Activated naive CD4-positive, alpha-beta T cell treated with anti-CD3 and anti-CD28 coated beads, Interleukin-2, amount 50 U/mL, for 24 hours (primary cell): Measurements from ENCODE around the gene PROSER3.

Source experiments
- H3K27ac Mint-ChIP-seq: one replicate; pipeline ENCODE4 v1.8.0; 2021; ENCODE audit warnings: mild to moderate bottlenecking, mixed read lengths
- H3K27me3 Mint-ChIP-seq: one replicate; pipeline ENCODE4 v1.8.0; 2021; ENCODE audit warnings: mixed read lengths
- H3K36me3 Mint-ChIP-seq: one replicate; pipeline ENCODE4 v1.8.0; 2021; ENCODE audit warnings: mixed read lengths
- H3K4me1 Mint-ChIP-seq: one replicate; pipeline ENCODE4 v1.8.0; 2021; ENCODE audit warnings: mixed read lengths
- H3K4me3 Mint-ChIP-seq: one replicate; pipeline ENCODE4 v1.8.0; 2021; ENCODE audit warnings: mild to moderate bottlenecking, mixed read lengths
- H3K9me3 Mint-ChIP-seq: one replicate; pipeline ENCODE4 v1.8.0; 2021; ENCODE audit warnings: mixed read lengths

Gene PROSER3

GRCh38 chr19:35757749-35758608 lies at the start of gene PROSER3:
TSS of gene PROSER3 (plus strand) at chr19:35758176. CDS start at chr19:35758216, 40 bp downstream.
- peak within 1 kb of the TSS; percentile 99 for H3K27ac Mint-ChIP-seq
- peaks cover 4% of the 10 kb centered on the region for H3K36me3 Mint-ChIP-seq
- peaks cover 7% of the 10 kb centered on the region for H3K27me3 Mint-ChIP-seq
- no peaks in the 10 kb centered on the region for H3K9me3 Mint-ChIP-seq
- H3K4me3 Mint-ChIP-seq: peak within 1 kb of the TSS; percentile 99
- peaks cover 31% of the 10 kb centered on the region for H3K4me1 Mint-ChIP-seq

- Mint-ChIP-seq H3K27ac (no peak overlapping the region), H3K4me1 (peaks cover 31% of the 10 kb centered on the region), H3K4me3 (no peak overlapping the region), H3K27me3 (no peaks in the 10 kb centered on the region), H3K9me3 (no peaks in the 10 kb centered on the region), H3K36me3 (no peaks in the 10 kb centered on the region)
Observed at GRCh38 chr19:35708391-35708790, 49.6 kb upstream of the PROSER3 start.

GRCh38 chr19:35710784-35711723 lies 46.9 kb upstream of the PROSER3 start:
- Mint-ChIP-seq H3K27me3 (no peaks in the 10 kb centered on the region), H3K27ac (peak overlapping the region; percentile 97), H3K9me3 (no peaks in the 10 kb centered on the region)

GRCh38 chr19:35712567-35713505 lies 45.1 kb upstream of the PROSER3 start:
- H3K4me1 Mint-ChIP-seq: peaks cover 62% of the 10 kb centered on the region
- peak overlapping the region; percentile 97 for H3K27ac Mint-ChIP-seq

More at GRCh38 chr19:35710784-35711723, 46.9 kb upstream of the PROSER3 start:
- peaks cover 54% of the 10 kb centered on the region for H3K4me1 Mint-ChIP-seq
- H3K36me3 Mint-ChIP-seq: peaks cover 1% of the 10 kb centered on the region
- H3K4me3 Mint-ChIP-seq: peak overlapping the region; percentile 67

GRCh38 chr19:35713506-35713850 lies 44.5 kb upstream of the PROSER3 start:
- Mint-ChIP-seq H3K4me3 (peak overlapping the region; percentile 91), H3K4me1 (peaks cover 62% of the 10 kb centered on the region), H3K9me3 (no peaks in the 10 kb centered on the region), H3K36me3 (peaks cover 3% of the 10 kb centered on the region), H3K27ac (peak overlapping the region; percentile 97), H3K27me3 (no peaks in the 10 kb centered on the region)

More at GRCh38 chr19:35712567-35713505, 45.1 kb upstream of the PROSER3 start:
- Mint-ChIP-seq H3K4me3 (peak overlapping the region; percentile 91), H3K36me3 (peaks cover 3% of the 10 kb centered on the region), H3K9me3 (no peaks in the 10 kb centered on the region), H3K27me3 (no peaks in the 10 kb centered on the region)

GRCh38 chr19:35713904-35714495 lies 44.0 kb upstream of the PROSER3 start:
- peaks cover 3% of the 10 kb centered on the region for H3K36me3 Mint-ChIP-seq
- peaks cover 63% of the 10 kb centered on the region for H3K4me1 Mint-ChIP-seq
- peak overlapping the region; percentile 91 for H3K4me3 Mint-ChIP-seq
- no peaks in the 10 kb centered on the region for H3K9me3 Mint-ChIP-seq
- H3K27me3 Mint-ChIP-seq: no peaks in the 10 kb centered on the region
- peak overlapping the region; percentile 97 for H3K27ac Mint-ChIP-seq

GRCh38 chr19:35714601-35715354 lies 43.2 kb upstream of the PROSER3 start:
- H3K4me1 Mint-ChIP-seq: peaks cover 70% of the 10 kb centered on the region
- H3K27me3 Mint-ChIP-seq: no peaks in the 10 kb centered on the region
- peaks cover 3% of the 10 kb centered on the region for H3K36me3 Mint-ChIP-seq
- peak overlapping the region; percentile 97 for H3K27ac Mint-ChIP-seq
- no peaks in the 10 kb centered on the region for H3K9me3 Mint-ChIP-seq
- H3K4me3 Mint-ChIP-seq: peak overlapping the region; percentile 91

- Mint-ChIP-seq H3K9me3 (no peaks in the 10 kb centered on the region), H3K4me1 (peaks cover 71% of the 10 kb centered on the region), H3K36me3 (peaks cover 5% of the 10 kb centered on the region), H3K27ac (no peak overlapping the region), H3K27me3 (no peaks in the 10 kb centered on the region), H3K4me3 (peak overlapping the region; percentile 99)
Observed at GRCh38 chr19:35715355-35715809, 42.6 kb upstream of the PROSER3 start.

GRCh38 chr19:35715981-35716800 lies 41.8 kb upstream of the PROSER3 start:
- Mint-ChIP-seq H3K4me1 (peaks cover 63% of the 10 kb centered on the region), H3K36me3 (peaks cover 5% of the 10 kb centered on the region), H3K27me3 (no peaks in the 10 kb centered on the region), H3K27ac (peak overlapping the region; percentile 97), H3K4me3 (peak overlapping the region; percentile 99), H3K9me3 (no peaks in the 10 kb centered on the region)

GRCh38 chr19:35716801-35717664 lies 40.9 kb upstream of the PROSER3 start:
- no peaks in the 10 kb centered on the region for H3K27me3 Mint-ChIP-seq
- peak overlapping the region; percentile 99 for H3K4me3 Mint-ChIP-seq
- H3K27ac Mint-ChIP-seq: peak overlapping the region; percentile 97
- H3K36me3 Mint-ChIP-seq: peaks cover 5% of the 10 kb centered on the region
- no peaks in the 10 kb centered on the region for H3K9me3 Mint-ChIP-seq
- H3K4me1 Mint-ChIP-seq: peaks cover 63% of the 10 kb centered on the region

- Mint-ChIP-seq H3K27me3 (no peaks in the 10 kb centered on the region), H3K27ac (peak within 1 kb of the TSS; percentile 97), H3K4me1 (peaks cover 55% of the 10 kb centered on the region), H3K36me3 (peaks cover 5% of the 10 kb centered on the region), H3K9me3 (no peaks in the 10 kb centered on the region), H3K4me3 (peak within 1 kb of the TSS; percentile 99)
Observed at GRCh38 chr19:35717665-35718344, 40.2 kb upstream of the PROSER3 start, which contains the start of gene KMT2B. TSS of gene KMT2B (plus strand) at chr19:35718003. CDS start at chr19:35718019, 16 bp downstream.
